Mesenteric fat pad (tissue), 1 donor: ENCODE measurements around the gene KRT81. TPM values are rescaled to one million over a fixed set of nuclear protein-coding genes. Genes with fewer than 3 reads are reported as not detected.
"Not testable (repeated sequence)": the region's sequence is repeated elsewhere in the genome, so short reads cannot be mapped to it uniquely, and the experiment has no call there.

ENCODE experiments used
- DNase-seq: peaks from one replicate; pipeline ENCODE4 v3.0.0-alpha.2; 2020; ENCODE audit warnings: low spot score
- total RNA-seq: library from RNA; stranded (reverse); fragmentation: NEBNext Ultra II Directional; extraction: Animal tissue kit (Norgen Biotek cat#: 25700); gene quantifications from one replicate; pipeline ENCODE4 v1.2.1, GENCODE V29; 2021
- donor health status: DM: yes; HTN: yes; CAD: no.

Gene KRT81
- total RNA-seq, 1 donor from 2014 or later, result not detected

GRCh38 chr12:52278575-52279421 is 12.5 kb downstream of the KRT81 start:
- DNase-seq, result peak; percentile 95

DNA sequence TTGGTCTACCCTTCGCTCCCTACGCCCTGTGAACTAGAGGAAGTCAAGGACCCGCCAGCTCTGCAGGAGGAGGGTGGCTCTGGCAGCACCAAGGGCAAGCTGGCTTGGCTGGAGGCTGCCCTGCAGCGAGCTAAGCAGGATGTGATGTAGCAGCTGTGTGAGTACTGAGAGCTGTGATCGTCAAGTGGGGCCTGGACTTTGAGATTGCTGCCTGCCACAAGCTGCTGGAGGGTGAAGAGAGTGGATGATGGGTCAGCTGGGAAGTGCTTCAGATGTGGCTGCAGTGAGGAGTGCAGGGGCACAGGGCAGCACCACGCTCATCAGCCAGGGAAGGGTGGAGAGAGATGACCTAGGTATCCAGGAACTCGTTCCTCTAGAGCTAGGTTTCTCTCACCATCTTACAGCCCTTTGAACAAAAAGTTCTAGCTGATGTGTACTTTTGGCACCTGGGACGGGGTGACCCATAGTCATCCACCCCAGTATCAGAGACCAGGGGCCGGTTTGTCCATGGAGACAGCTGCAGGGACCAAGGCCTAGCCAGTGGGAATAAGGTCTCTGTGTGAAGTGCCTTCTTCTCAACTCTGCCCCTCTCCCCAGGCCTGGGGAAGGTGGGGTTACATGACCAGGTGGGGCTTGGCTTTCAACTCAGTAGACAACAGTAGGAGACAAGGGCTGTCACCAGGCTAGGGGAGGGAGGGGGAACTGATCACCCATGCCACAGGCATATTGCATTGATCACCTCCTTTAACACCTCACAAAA is 13.7 kb downstream of the KRT81 start:
- peak; percentile 67 for DNase-seq

DNA sequence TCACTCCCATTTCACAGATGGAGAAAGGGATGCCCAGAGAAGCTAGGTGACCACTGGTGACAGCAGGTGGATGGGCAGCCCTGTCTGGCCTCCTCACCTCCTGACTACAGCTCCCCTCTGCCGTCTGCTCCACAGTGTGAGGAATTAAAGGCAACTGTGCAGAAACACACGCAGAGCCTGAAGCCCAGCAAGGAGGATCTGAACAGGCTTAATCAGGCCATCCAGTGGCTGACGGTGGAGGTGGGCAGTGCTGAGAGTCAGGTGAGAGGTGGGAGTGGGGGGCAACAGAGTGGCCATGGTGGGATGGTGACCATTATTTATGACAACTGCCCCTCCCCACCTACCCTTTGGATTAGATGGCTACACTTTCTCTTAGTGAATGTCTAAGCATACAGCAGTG is 15.6 kb downstream of the KRT81 start:
- DNase-seq, result peak; percentile 53

- peak; percentile 41 for DNase-seq
These were observed 16.7 kb downstream of the KRT81 start, which contains the start of gene KRT86 for GRCh38 chr12:52274521-52275120. KRT86 (plus strand) TSS chr12:52274645; CDS start chr12:52301917, 27,272 bp downstream.

DNA sequence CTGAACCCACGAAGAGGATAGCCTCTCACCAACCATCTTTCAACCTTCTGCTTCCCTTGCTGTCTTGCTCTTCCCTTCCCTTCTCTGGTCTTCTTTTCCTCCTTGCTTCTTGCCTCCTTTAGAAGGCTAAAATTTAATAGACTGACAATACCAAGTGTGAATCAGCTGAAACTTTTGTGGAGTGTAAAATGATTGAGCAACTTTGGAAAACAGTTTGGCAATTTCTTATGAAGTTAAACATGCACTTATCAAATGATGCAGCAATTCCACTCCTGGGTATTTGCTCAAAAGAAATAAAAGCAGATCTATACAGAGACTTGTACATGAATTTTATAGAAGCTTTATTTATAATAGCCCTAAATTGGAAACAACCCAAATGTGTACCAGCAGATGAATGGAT is 20.2 kb downstream of the KRT81 start:
- no peak for DNase-seq

GRCh38 chr12:52270541-52271070 is 20.7 kb downstream of the KRT81 start:
- DNase-seq, result peak; percentile 57

- peak; percentile 24 for DNase-seq
These were observed 23.1 kb downstream of the KRT81 start for GRCh38 chr12:52268212-52268611.

DNA sequence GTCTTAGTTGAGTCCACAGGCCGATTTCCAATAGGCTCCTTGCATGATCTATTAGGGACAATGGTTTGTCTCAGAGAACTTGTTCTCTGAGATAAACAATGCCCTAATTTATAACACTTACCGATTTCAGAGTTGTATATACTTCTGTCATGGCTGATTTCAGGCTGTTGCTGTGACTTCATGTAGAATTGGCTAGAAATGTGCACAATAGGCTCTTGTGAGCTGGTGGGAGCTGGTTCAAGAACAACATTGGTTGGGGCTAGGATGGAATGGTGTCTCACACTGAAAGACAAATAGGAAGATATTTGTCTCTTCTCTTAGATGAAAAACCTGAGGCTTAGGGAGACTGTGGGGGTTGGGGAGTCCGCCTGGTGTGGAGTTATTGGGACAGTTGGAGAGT is 23.6 kb downstream of the KRT81 start:
- peak; percentile 8 for DNase-seq

GRCh38 chr12:52267266-52267665 is 24.1 kb downstream of the KRT81 start:
- no peak for DNase-seq

GRCh38 chr12:52266514-52266913 is 24.8 kb downstream of the KRT81 start:
- no peak for DNase-seq

- DNase-seq, result no peak
These were observed 26.9 kb downstream of the KRT81 start for GRCh38 chr12:52264435-52264825.

- DNase-seq, result no peak
These were observed 27.4 kb downstream of the KRT81 start for GRCh38 chr12:52263761-52264434.

DNA sequence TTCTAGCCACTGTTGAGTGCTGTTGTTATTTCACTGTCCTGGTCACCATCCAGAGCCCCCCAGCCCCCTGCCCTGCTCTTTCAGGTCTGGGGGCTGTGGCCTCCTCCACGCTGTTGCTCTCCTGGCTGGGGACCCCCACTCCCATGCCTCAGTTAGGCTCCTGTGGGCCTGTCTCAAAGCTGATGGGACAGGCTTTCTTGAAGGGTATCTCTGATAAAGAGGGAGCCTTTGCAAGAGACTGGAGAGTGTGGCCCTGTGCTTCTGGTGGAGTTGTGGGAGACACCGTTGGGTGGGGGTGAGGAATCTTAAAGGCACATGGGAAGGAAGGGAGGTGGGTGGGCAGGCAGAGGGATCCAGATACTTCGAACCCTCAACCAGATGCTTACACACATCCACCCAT is 29.0 kb downstream of the KRT81 start:
- DNase-seq, result no peak

DNA sequence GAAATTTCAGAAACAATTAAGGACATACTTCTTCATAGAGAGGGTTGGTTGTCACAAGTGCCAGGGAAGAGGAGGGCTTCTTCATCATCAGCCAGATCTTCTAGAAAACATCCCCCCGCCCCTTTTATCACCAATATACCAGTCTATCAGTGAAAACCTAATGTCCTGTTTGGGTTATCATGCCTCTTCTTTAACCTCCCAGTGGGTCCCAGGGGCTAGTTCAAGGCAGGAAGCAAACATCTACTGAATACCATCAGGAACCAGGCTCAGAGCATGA is 30.2 kb downstream of the KRT81 start:
- no peak for DNase-seq

GRCh38 chr12:52260361-52261207 is 30.8 kb downstream of the KRT81 start:
- DNase-seq, result no peak

DNA sequence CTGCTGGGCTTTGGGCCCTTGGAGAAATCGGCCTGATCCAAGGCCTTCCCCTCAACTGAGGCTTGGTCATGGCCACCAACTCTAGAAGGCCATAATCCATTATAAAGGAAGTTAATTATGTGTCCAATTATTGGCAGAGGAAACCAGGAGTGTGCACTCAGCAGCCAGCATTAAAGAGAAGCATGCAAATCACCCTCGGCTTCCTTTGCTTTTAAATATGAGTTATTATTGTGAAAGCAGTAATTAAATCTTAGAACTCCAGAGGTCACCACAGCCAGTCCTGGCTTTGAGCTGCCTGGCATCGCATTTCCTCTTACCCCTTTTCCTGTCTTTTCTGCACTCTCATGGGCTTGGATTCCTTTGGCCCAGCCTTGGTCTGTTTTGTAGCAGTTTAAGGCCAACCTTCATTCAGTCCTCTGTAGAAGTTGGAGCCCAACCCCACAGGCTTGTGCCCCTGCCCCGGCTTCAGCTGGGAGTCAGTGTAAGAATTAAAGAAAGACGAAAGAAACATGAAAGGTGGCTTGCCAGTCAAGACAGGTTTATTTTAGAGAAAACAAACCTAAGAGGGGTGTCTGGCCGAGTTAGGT is 31.6 kb downstream of the KRT81 start:
- no peak for DNase-seq

DNA sequence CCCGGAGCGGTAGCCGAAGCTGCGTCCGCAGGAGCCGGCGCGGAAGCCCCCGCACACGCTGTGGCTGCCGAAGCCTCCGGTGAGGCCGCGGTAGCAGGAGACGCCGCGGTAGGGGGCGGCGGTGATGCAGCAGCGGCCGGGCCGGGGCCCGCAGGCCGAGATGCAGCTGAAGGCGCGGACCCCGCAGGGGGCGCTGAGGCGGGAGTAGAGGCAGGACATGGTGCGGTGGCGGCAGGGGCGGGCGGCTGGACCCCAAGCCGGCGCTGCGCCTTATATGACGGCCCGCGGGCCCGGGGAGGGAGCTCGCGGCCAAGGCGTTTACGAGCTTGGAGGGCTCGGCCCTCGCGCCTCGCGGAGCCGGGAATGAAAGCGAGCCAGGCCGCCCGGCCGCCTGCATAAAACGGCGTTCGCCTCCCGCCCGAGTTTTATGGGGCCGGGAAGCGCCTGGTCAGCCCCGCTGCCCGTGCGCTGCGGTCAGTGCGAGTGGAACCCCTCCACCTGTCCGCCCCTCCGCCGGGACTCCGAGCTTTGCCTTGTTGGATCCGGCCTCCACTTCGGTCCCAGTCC is 32.9 kb downstream of the KRT81 start:
- no peak for DNase-seq

DNA sequence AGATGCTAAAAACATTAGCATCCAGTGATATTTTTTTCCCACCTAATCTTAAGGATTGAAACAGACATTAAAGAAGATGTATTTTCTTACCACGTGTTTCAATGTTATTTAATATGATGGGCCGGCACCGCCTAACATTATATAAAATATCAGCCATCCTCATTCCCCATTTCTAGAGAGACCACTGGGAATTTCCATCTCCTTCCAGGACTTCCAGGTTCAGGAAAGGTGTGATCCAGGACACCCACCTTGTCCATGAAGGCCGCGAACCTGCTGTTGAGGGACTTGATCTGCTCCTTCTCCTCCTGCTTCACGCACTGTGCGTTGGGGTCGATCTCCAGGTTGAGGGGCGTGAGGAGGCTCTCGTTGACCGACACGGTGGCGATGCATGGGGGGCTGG is 33.4 kb downstream of the KRT81 start:
- DNase-seq, result not testable (repeated sequence)

DNA sequence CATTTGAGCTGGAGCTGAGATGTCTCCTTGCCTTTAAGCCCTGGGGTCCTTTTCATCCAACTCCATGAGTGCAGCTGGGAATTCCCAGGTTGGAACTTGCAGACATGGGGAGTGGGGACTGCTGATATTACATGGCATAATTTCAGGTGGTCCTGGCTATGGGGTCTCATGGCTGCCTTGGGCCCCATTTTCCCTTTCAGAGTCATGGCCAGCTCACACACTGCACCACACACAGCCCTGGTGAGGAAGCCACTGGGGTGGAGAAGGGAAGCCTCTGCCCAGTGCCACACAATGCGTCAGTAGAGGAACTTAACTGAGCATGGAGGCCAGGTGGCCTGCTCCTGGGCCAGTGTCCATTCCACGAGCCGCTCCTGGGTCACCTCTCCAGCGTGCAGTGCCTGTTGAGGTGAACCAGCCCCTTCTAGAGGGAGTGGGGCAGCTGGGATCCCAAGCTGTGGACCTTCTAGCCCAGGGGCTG is 34.2 kb downstream of the KRT81 start:
- DNase-seq, result no peak

DNA sequence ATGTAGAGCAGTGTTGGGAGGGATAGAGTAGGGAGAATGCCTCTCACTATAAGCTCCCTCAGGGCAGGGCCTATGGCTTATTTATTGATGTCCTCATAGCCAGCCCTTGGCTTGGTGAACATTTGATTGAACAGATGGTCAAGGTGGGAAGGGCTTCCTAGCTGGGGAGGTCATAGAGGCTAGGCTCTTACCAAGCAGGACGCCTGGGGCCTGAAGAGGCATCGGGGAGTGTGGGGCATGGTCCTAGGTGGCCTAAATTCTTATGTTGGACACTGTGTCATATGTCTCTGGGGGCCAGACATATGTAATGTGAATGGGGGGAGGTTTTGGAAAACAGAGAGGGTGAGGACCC is 34.8 kb downstream of the KRT81 start:
- no peak for DNase-seq
